Measurements from ENCODE around the gene SOWAHC.

- TF ChIP-seq CTCF (IDR thresholded peaks at IDR 0.05; ENCODE audit: insufficient read depth, low read depth, low read length) (no peak), EZH2 (IDR thresholded peaks at IDR 0.05; ENCODE audit: insufficient read depth, low read length) (no peak)
Measured at GRCh38 chr2:109630441-109631430, 16.6 kb downstream of the SOWAHC start.

All from astrocyte (in vitro differentiated cells and primary cell).